Esophagus muscularis mucosa (tissue), 4 donors: Measurements from ENCODE around the gene TMCC3.

Source experiments
- EP300 ChIP-seq: sonication (generic); formaldehyde crosslinking; IDR thresholded peaks from one replicate; pipeline ENCODE4 v1.6.1; 2017; ENCODE audit warnings: antibody characterized with exemption
- POLR2A ChIP-seq: fragments of 450-650 bp; IDR thresholded peaks from one replicate; pipeline ENCODE4 v1.6.1; 2017; ENCODE audit warnings: antibody characterized with exemption, moderate library complexity, mild to moderate bottlenecking, low read depth
- POLR2AphosphoS5 ChIP-seq, 2 donors: sonication (generic); formaldehyde crosslinking; IDR thresholded peaks; one replicate each; pipeline ENCODE4 v1.6.1; 2017; ENCODE audit warnings: antibody characterized with exemption in 2 of 2
- TF ChIP-seq, protein P1 (sequence below), 3 experiments: fragments of 200-600 bp in 2 of 3; fragments of 450-650 bp in 1 of 3; sonication (generic) in 2 of 3; IDR thresholded peaks; one replicate each; pipeline ENCODE4 v1.5.1; 2017 to 2019; ENCODE audit warnings: antibody characterized with exemption in 3 of 3, mild to moderate bottlenecking in 2 of 3, moderate library complexity in 1 of 3

- TF ChIP-seq EP300 (no peak), POLR2A (no peak), POLR2AphosphoS5 (IDR thresholded peaks at IDR 0.05) (no peak)
- TF ChIP-seq, protein P1, sequence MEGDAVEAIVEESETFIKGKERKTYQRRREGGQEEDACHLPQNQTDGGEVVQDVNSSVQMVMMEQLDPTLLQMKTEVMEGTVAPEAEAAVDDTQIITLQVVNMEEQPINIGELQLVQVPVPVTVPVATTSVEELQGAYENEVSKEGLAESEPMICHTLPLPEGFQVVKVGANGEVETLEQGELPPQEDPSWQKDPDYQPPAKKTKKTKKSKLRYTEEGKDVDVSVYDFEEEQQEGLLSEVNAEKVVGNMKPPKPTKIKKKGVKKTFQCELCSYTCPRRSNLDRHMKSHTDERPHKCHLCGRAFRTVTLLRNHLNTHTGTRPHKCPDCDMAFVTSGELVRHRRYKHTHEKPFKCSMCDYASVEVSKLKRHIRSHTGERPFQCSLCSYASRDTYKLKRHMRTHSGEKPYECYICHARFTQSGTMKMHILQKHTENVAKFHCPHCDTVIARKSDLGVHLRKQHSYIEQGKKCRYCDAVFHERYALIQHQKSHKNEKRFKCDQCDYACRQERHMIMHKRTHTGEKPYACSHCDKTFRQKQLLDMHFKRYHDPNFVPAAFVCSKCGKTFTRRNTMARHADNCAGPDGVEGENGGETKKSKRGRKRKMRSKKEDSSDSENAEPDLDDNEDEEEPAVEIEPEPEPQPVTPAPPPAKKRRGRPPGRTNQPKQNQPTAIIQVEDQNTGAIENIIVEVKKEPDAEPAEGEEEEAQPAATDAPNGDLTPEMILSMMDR (IDR thresholded peaks at IDR 0.05) = no peak
Measured at GRCh38 chr12:94670898-94671297, 20.5 kb upstream of the TMCC3 start.
